ENCODE measurements around the gene CLCNKA.

Gene CLCNKA

DNA sequence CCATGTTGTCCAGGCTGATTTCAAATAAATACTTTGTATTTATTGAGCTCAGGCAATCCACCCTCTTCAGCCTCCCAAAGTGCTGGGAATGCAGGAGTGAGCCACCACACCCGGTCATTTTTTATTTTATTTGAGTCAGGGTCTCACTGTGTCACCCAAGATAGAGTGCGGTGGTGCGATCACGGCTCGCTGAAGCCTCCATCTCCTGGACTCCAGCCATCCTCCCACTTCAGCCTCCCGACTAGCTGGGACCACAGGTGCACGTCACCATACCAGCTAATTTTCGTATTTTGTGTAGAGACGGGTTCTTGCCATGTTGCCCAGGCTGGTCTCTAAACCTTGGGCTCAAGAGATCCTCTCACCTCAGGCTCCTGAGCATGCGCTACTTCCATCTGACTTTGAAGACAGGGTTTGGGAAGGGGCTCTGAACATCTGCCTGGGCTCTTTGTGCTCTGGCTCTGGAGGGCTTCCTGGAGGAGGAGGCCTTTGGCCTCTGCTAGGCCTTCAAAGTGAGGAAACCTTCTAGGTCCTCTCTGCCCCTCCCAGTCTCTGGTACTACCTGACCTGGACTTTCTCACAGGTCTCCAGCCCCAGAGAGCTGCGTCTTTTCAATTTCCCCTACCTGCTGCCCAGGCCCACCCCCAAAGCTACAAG lies 9.8 kb upstream of the CLCNKA start:
- TF ChIP-seq, protein P1, sequence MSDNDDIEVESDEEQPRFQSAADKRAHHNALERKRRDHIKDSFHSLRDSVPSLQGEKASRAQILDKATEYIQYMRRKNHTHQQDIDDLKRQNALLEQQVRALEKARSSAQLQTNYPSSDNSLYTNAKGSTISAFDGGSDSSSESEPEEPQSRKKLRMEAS (IDR thresholded peaks at IDR 0.05; ENCODE audit: low read depth, low read length) = no peak
- TF ChIP-seq, protein P2, sequence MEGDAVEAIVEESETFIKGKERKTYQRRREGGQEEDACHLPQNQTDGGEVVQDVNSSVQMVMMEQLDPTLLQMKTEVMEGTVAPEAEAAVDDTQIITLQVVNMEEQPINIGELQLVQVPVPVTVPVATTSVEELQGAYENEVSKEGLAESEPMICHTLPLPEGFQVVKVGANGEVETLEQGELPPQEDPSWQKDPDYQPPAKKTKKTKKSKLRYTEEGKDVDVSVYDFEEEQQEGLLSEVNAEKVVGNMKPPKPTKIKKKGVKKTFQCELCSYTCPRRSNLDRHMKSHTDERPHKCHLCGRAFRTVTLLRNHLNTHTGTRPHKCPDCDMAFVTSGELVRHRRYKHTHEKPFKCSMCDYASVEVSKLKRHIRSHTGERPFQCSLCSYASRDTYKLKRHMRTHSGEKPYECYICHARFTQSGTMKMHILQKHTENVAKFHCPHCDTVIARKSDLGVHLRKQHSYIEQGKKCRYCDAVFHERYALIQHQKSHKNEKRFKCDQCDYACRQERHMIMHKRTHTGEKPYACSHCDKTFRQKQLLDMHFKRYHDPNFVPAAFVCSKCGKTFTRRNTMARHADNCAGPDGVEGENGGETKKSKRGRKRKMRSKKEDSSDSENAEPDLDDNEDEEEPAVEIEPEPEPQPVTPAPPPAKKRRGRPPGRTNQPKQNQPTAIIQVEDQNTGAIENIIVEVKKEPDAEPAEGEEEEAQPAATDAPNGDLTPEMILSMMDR (IDR thresholded peaks at IDR 0.05; ENCODE audit: low read depth, low read length) = no peak
- no peak for TF ChIP-seq POLR2A (IDR thresholded peaks at IDR 0.05; ENCODE audit: extremely low read depth, insufficient read length)
- TF ChIP-seq MYC (IDR thresholded peaks at IDR 0.05; ENCODE audit: low read depth, low read length) = no peak

DNA sequence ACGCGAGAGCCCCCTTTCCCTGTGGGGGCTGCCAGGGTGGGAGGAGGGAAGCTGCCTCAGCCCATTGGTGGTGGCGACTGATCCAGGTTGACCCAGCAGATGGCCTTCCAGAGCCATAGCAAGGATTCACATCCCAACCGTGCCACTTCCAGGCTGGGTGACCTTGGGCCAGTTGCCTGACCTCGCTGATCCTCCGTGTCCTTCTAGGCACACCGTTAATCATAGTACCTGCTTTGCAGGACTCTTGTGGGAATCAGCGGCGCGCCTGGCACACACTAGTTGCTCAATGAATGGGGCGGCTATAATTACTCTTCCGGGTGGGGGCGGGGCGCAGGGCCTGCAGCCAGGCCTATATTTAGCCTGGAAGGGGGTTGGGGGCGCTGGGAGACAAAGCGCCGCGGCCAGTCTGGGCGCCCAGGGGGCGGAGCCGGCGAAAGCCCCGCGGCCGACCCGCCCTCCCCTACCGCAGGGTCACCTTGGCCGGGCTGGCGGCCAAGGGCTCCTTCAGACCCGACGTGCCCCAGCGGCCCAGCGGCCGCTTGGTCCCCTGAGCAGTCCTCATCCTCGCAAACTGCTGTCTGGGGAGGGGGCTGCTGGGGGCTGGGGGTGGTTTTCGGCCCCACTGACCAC lies 9.1 kb upstream of the CLCNKA start:
- H3K4me3 ChIP-seq (ENCODE audit: low read depth, low read length) = peak overlapping the region; percentile 42
- TF ChIP-seq, protein P1 (IDR thresholded peaks at IDR 0.05; ENCODE audit: low read depth, low read length) = no peak
- TF ChIP-seq POLR2A (IDR thresholded peaks at IDR 0.05; ENCODE audit: extremely low read depth, insufficient read length) = peak; percentile 23
- DNase-seq (ENCODE audit: low read depth) = peak; percentile 86

More for the DNA sequence above, 9.8 kb upstream of the CLCNKA start:
- no peak for DNase-seq (ENCODE audit: low read depth)
- peak overlapping the region; percentile 42 for H3K4me3 ChIP-seq (ENCODE audit: low read depth, low read length)

DNA sequence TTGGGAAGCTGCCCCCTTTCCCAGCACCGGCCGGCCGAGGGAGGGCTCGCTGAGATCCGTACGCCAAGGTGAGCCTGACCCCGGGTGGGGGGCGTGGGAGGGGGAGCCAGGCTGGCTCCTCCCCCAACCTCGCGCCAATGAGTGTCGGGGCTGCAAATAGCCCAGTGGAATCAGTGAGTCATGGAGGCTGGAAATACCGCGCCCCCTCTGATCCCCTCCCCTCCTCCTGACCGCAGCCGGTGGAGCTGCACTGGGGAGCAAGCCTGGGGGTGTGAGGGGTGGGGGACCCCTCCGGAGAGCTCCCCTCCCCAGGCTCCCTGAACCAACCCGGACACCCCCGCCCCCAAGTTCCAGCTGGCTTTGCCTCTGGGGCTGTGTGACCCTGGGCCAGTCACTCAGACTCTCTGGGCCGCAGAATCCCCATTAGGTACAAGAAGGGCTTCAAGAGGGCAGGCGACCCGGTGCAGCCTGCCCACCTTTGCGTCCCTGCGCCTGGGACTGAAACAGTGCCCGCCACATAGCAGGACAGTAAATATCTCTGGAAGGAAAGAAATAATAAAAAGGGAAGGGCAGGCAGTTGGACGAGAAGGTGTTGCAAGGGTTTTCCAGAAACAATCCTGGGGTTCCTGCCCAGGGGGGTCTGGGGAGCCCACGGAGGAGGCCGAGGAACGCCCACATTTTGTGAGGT lies 8.5 kb upstream of the CLCNKA start:
- H3K4me3 ChIP-seq (ENCODE audit: low read depth, low read length) = no peak overlapping the region
- peak; percentile 84 for DNase-seq (ENCODE audit: low read depth)
- 0 out of 2 replicates have a peak, but pooled peaks have one; percentile 23 for TF ChIP-seq MYC (IDR thresholded peaks at IDR 0.05; ENCODE audit: low read depth, low read length)
- no peak for TF ChIP-seq POLR2A (IDR thresholded peaks at IDR 0.05; ENCODE audit: extremely low read depth, insufficient read length)
- TF ChIP-seq, protein P1 (IDR thresholded peaks at IDR 0.05; ENCODE audit: low read depth, low read length) = no peak

DNA sequence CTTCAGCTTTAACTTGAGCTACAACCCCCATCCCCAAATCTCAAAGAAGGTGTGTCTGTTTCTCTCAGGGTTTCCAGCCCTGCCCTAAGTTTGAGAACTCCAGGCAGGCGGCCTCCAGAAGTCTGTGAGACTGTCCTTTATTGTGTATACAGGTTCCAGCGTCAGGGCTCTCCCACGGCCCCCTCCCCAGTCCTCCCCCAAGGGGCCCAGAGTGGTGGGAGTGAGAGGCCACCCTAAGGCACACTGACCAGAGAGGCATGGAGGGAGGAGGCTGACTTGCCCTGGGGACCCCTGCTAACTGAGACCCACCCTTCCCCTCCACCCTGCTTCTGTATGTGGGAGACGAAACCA lies 8.0 kb upstream of the CLCNKA start:
- TF ChIP-seq MYC (IDR thresholded peaks at IDR 0.05; ENCODE audit: low read depth, low read length) = no peak
- TF ChIP-seq POLR2A (IDR thresholded peaks at IDR 0.05; ENCODE audit: extremely low read depth, insufficient read length) = no peak
- TF ChIP-seq, protein P2 (IDR thresholded peaks at IDR 0.05; ENCODE audit: low read depth, low read length) = no peak
- TF ChIP-seq, protein P1 (IDR thresholded peaks at IDR 0.05; ENCODE audit: low read depth, low read length) = no peak
- no peak overlapping the region for H3K4me3 ChIP-seq (ENCODE audit: low read depth, low read length)
- no peak for DNase-seq (ENCODE audit: low read depth)

DNA sequence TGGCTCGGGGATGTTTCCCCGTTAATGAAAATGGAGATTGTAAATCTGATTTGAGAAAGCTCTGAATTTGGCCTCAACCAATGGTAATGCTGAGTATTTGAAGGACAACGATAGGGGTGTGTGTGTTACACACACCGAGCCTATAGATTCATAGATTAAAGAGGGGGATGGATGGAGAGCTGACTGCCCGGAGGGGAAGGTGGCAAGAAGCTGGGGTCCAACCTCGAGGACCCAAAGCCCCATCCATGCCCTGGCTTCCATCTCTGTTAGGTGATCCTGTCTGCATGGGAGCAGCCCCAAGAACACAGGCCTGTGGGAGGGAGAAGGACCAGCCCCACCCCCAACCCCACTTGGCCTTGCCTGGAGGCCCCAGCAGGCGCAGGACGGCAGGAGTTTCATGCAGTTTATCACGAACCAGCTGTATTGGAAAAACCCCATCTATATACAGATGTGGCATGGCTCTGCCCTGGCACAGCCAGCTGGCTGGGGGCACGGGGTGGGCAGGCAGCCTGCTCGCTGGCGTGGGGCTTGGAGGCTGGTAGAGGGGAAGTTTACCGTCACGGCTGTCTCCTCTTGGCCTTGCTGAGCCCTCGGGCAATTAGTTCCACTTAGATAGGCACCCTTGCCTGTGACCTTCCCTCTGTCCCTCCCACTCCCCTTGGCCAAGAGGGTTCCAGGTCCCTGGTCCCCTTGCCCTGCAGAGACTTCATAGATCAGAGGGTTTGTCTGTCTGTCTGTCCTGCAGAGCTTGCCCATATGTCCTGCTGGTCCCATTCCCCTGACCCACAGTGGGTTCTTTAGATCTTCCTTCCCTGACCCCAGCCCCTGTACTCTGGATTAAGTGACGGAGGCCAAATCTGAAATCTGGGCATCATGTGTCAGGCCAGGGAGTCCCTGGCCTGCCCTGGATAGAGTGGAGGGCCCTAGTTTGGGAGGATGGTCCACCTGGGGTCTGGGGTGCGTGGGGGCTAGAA lies 7.0 kb upstream of the CLCNKA start:
- H3K4me3 ChIP-seq (ENCODE audit: low read depth, low read length) = no peak overlapping the region
- TF ChIP-seq POLR2A (IDR thresholded peaks at IDR 0.05; ENCODE audit: extremely low read depth, insufficient read length) (no peak), MYC (IDR thresholded peaks at IDR 0.05; ENCODE audit: low read depth, low read length) (no peak)
- TF ChIP-seq, protein P2 (IDR thresholded peaks at IDR 0.05; ENCODE audit: low read depth, low read length) = no peak
- TF ChIP-seq, protein P1 (IDR thresholded peaks at IDR 0.05; ENCODE audit: low read depth, low read length) = no peak
- no peak for DNase-seq (ENCODE audit: low read depth)

DNA sequence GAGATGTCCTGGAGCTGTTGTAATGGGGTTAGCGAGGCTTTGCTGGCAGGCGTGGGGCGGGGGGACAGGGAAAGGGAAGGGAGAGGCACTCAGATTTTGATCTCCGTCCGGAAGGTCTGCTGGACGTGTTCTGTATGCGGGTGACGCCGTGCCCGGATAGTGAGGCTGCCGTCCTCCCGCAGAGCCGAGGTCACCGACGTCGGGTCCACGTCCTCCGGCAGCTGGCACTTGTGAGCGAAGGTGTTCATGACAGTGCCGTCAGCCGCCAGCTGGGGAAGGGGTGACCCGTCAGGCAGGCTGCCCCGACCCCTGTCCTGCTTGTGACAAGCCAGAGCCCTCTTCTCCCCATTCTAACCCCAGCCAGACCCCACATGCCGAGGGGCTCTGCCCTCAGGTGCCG lies 6.3 kb upstream of the CLCNKA start:
- DNase-seq (ENCODE audit: low read depth) = no peak
- H3K4me3 ChIP-seq (ENCODE audit: low read depth, low read length) = no peak overlapping the region
- TF ChIP-seq, protein P2 (IDR thresholded peaks at IDR 0.05; ENCODE audit: low read depth, low read length) = no peak
- TF ChIP-seq MYC (IDR thresholded peaks at IDR 0.05; ENCODE audit: low read depth, low read length) (no peak), POLR2A (IDR thresholded peaks at IDR 0.05; ENCODE audit: extremely low read depth, insufficient read length) (no peak)
- TF ChIP-seq, protein P1 (IDR thresholded peaks at IDR 0.05; ENCODE audit: low read depth, low read length) = no peak

Measured in NB4 (cell line).